Cardiac muscle cell (in vitro differentiated cells and primary cell): ENCODE measurements around the gene DENND1C. TPM values are rescaled to one million over a fixed set of nuclear protein-coding genes. Genes with fewer than 3 reads are reported as not detected.

Experiments
- DNase-seq, 2 donors: peaks; one replicate each; pipeline versions ENCODE4 v3.0.0 to v3.0.0-alpha.2; 2010 to 2017; ENCODE audit warnings: low read depth in 1 of 2, low spot score in 1 of 2
- H3K27ac ChIP-seq: fragments of 200-600 bp; sonication (generic); 2 replicates; pipeline ENCODE4 v1.5.1; 2016
- H3K27me3 ChIP-seq: fragments of 200-600 bp; sonication (generic); 2 replicates; pipeline ENCODE4 v1.6.0; 2016; ENCODE audit warnings: control low read depth
- H3K36me3 ChIP-seq: fragments of 200-600 bp; sonication (generic); 2 replicates; pipeline ENCODE4 v1.5.1; 2016; ENCODE audit warnings: control low read depth
- H3K4me1 ChIP-seq: fragments of 200-600 bp; sonication (generic); 2 replicates; pipeline ENCODE4 v1.8.1; 2017; ENCODE audit warnings: low read depth, mild to moderate bottlenecking, mixed run types
- H3K4me3 ChIP-seq: fragments of 200-600 bp; sonication (generic); 2 replicates; pipeline ENCODE4 v1.5.1; 2016; ENCODE audit warnings: mild to moderate bottlenecking
- H3K9me3 ChIP-seq: fragments of 200-600 bp; sonication (generic); 2 replicates; pipeline ENCODE4 v1.5.1; 2017; ENCODE audit warnings: low read depth, mild to moderate bottlenecking, control low read depth
- polyA plus RNA-seq: library from polyadenylated mRNA; unstranded; fragments of >200 nt; fragmentation: Nextera tagmentation; extraction: Ambion mirVana; gene quantifications from 2 replicates; pipeline ENCODE4 v1.2.1, GENCODE V29; 2016
- total RNA-seq: library from RNA; depleted of rRNA; stranded (reverse); fragments of >200 nt; gene quantifications from 2 replicates; pipeline ENCODE4 v1.2.3, GENCODE V29; 2016
- TF ChIP-seq, protein P1 (sequence below): IDR thresholded peaks from 2 replicates; pipeline ENCODE4 v1.5.1; 2012; ENCODE audit warnings: low read depth, mild to moderate bottlenecking, low read length

Gene DENND1C
- total and polyA plus RNA-seq, 2 experiments from 2014 or later, result 1.8 to 4.9 TPM

DNA sequence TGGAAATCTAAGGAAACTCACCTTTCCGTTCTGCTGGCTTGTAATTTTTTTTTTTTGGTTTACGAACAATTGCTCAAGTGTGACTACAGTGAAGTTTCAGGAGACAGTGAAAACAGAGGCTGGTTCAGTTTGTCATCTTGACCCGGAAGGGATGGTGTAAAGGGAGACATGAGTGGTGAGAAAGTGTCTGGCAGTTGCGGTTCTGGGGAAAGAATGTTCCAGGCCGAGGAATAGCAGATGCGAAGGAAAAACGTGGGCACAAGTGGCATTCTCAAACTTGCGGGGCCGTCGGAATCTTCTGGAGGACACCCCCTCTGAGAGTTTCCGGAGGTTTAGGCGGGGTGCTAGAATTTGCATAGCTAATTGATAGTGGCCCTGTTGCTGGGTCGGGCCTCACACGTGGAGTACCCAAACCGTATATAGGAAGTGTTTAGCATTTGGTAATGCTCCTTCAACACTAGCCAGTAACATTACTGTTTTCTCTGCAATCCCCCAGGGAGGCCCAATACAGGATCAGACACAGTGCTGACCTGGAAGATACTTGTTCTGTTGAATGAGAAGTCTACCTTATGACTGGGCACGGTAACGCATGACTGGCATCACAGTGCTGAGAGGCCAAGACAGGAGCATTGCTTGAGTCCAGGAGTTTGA, 46.4 kb upstream of the DENND1C start:
- Histone ChIP-seq H3K36me3 (no peaks in the 10 kb centered on the region), H3K27ac (peak overlapping the region; percentile 17), H3K4me1 (peaks cover 5% of the 10 kb centered on the region), H3K4me3 (no peak overlapping the region), H3K9me3 (no peaks in the 10 kb centered on the region), H3K27me3 (peaks cover 26% of the 10 kb centered on the region)
- no peak for DNase-seq
- TF ChIP-seq, protein P1, sequence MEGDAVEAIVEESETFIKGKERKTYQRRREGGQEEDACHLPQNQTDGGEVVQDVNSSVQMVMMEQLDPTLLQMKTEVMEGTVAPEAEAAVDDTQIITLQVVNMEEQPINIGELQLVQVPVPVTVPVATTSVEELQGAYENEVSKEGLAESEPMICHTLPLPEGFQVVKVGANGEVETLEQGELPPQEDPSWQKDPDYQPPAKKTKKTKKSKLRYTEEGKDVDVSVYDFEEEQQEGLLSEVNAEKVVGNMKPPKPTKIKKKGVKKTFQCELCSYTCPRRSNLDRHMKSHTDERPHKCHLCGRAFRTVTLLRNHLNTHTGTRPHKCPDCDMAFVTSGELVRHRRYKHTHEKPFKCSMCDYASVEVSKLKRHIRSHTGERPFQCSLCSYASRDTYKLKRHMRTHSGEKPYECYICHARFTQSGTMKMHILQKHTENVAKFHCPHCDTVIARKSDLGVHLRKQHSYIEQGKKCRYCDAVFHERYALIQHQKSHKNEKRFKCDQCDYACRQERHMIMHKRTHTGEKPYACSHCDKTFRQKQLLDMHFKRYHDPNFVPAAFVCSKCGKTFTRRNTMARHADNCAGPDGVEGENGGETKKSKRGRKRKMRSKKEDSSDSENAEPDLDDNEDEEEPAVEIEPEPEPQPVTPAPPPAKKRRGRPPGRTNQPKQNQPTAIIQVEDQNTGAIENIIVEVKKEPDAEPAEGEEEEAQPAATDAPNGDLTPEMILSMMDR, result no peak

DNA sequence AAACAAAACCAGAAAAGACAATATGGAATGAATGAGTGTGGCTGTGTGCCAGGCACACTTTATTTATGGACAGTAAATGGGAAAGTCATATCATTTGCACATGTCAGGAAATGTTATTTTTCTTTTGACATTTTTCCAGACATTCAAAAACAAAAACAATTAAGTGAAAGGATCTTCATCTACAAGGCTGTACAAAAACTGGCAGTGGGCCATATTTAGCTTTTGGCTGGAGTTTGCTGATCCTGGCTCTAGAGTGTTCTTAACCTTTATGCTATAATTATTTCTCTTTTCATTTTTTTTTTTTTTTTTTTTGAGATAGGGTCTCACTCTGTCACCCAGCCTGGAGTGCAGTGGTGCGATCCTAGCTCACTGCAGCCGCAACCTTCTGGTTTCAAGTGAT, 42.7 kb upstream of the DENND1C start:
- TF ChIP-seq, protein P1, result no peak
- H3K4me3 ChIP-seq, result no peak overlapping the region
- no peak overlapping the region for H3K27ac ChIP-seq
- no peaks in the 10 kb centered on the region for H3K27me3 ChIP-seq
- no peak for DNase-seq
- H3K9me3 ChIP-seq, result no peaks in the 10 kb centered on the region
- H3K36me3 ChIP-seq, result no peaks in the 10 kb centered on the region
- no peaks in the 10 kb centered on the region for H3K4me1 ChIP-seq

DNA sequence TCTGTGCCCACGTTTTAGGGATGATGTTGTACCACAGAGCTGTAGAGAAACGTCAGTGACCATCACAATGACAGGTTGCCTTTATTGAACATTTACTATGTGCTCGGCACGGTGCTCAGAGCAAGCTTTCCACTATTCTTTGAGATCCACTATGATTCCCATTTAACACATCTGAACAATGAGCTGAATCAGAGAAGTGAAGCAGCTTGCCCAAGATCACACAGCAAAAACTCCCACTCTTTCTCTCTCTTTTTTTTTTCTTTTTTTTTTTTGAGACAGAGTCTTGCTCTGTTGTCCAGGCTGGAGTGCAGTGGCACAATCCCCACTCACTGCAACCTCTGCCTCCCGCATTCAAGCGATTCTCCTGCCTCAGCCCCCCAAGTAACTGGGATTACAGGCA, 41.1 kb upstream of the DENND1C start:
- no peak for DNase-seq
- no peak overlapping the region for H3K4me3 ChIP-seq
- H3K27me3 ChIP-seq, result no peaks in the 10 kb centered on the region
- TF ChIP-seq, protein P1, result no peak
- no peak overlapping the region for H3K27ac ChIP-seq
- H3K4me1 ChIP-seq, result no peaks in the 10 kb centered on the region
- no peaks in the 10 kb centered on the region for H3K36me3 ChIP-seq
- no peaks in the 10 kb centered on the region for H3K9me3 ChIP-seq

- Histone ChIP-seq H3K4me1 (no peaks in the 10 kb centered on the region), H3K36me3 (no peaks in the 10 kb centered on the region), H3K27ac (no peak overlapping the region), H3K4me3 (no peak overlapping the region), H3K27me3 (no peaks in the 10 kb centered on the region), H3K9me3 (no peaks in the 10 kb centered on the region)
- DNase-seq, result peak in 1 of 2 donors; percentile 41
- TF ChIP-seq, protein P1, result no peak
These were observed 40.4 kb upstream of the DENND1C start for GRCh38 chr19:6521718-6522646.

GRCh38 chr19:6519289-6519688, 37.7 kb upstream of the DENND1C start:
- no peaks in the 10 kb centered on the region for H3K27me3 ChIP-seq
- H3K4me1 ChIP-seq, result no peaks in the 10 kb centered on the region
- H3K36me3 ChIP-seq, result no peaks in the 10 kb centered on the region
- no peaks in the 10 kb centered on the region for H3K9me3 ChIP-seq
- no peak overlapping the region for H3K4me3 ChIP-seq
- TF ChIP-seq, protein P1, result no peak
- no peak overlapping the region for H3K27ac ChIP-seq
- DNase-seq, result peak in 1 of 2 donors; percentile 77
